T-helper 17 cell (primary cell): ENCODE measurements around the gene LRRC4C. TPM values are rescaled to one million over a fixed set of nuclear protein-coding genes. Genes with fewer than 3 reads are reported as not detected.
"Not testable (repeated sequence)": the region's sequence is repeated elsewhere in the genome, so short reads cannot be mapped to it uniquely, and the experiment has no call there.

ENCODE experiments used
- ATAC-seq: fragments of 150-1000 bp; cut with Tn5 transposase; 2 replicates; pipeline ENCODE4 v1.10.0; 2021; ENCODE audit warnings: mild to moderate bottlenecking, moderate library complexity
- DNase-seq, 3 donors: peaks; one replicate each; pipeline versions ENCODE4 v3.0.0 to v3.0.0-alpha.2; 2020 to 2021
- H3K9me3 ChIP-seq: one replicate; pipeline ENCODE4 v1.7.0; 2013; ENCODE audit warnings: low read length, mild to moderate bottlenecking; ENCODE audit not compliant: control insufficient read depth, poor library complexity, severe bottlenecking
- H3K27ac Mint-ChIP-seq: one replicate; pipeline ENCODE4 v1.8.0; 2022; ENCODE audit warnings: mild to moderate bottlenecking, moderate library complexity, mixed read lengths
- H3K27me3 Mint-ChIP-seq: one replicate; pipeline ENCODE4 v1.8.0; 2022; ENCODE audit warnings: mixed read lengths
- H3K36me3 Mint-ChIP-seq: one replicate; pipeline ENCODE4 v1.8.0; 2022; ENCODE audit warnings: low read depth, mixed read lengths
- H3K4me1 Mint-ChIP-seq: one replicate; pipeline ENCODE4 v1.8.0; 2022; ENCODE audit warnings: mild to moderate bottlenecking, mixed read lengths
- H3K4me3 Mint-ChIP-seq: one replicate; pipeline ENCODE4 v1.8.0; 2022; ENCODE audit warnings: mild to moderate bottlenecking, moderate library complexity, mixed read lengths
- total RNA-seq, 4 donors: library from RNA in 2 of 4; stranded (reverse) in 2 of 4; gene quantifications; one replicate each; pipeline ENCODE4 v1.2.3 and lab custom pipeline; 2022 to 2026

Gene LRRC4C
- total RNA-seq, 2 donors from 2014 or later, result not detected

- no peaks in the 10 kb centered on the region for H3K9me3 ChIP-seq
- no peak overlapping the region for H3K27ac Mint-ChIP-seq
Observed at GRCh38 chr11:40188848-40189247, 1270.6 kb downstream of the LRRC4C start.

DNA sequence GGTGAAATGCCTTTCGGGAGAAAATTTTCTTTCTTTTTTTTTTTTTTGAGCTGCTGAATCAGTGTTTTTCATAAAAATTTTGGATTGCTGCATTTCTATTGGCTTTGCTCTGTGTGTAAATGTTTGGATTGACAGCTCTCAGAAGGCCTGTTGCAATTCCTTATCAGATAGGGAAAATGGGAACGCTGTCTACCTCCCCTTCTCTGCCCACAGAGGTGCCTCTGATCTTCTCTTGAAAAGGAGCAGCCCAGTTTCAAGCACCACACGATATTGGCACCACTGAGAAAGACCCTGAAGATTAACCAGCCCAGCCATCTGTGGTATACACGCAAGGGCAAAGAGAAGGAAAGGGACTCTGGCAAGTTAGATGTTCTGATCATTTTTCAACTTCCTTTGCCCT, 1272.2 kb downstream of the LRRC4C start:
- Mint-ChIP-seq H3K4me1 (no peaks in the 10 kb centered on the region), H3K27me3 (no peaks in the 10 kb centered on the region), H3K36me3 (no peaks in the 10 kb centered on the region), H3K27ac (no peak overlapping the region), H3K4me3 (no peak overlapping the region)
- no peak for DNase-seq
- no peaks in the 10 kb centered on the region for H3K9me3 ChIP-seq
- ATAC-seq, result no peak

More at GRCh38 chr11:40188848-40189247, 1270.6 kb downstream of the LRRC4C start:
- DNase-seq (no peak), ATAC-seq (no peak)
- H3K27me3 Mint-ChIP-seq, result no peaks in the 10 kb centered on the region
- no peak overlapping the region for H3K4me3 Mint-ChIP-seq
- H3K36me3 Mint-ChIP-seq, result no peaks in the 10 kb centered on the region
- H3K4me1 Mint-ChIP-seq, result no peaks in the 10 kb centered on the region

DNA sequence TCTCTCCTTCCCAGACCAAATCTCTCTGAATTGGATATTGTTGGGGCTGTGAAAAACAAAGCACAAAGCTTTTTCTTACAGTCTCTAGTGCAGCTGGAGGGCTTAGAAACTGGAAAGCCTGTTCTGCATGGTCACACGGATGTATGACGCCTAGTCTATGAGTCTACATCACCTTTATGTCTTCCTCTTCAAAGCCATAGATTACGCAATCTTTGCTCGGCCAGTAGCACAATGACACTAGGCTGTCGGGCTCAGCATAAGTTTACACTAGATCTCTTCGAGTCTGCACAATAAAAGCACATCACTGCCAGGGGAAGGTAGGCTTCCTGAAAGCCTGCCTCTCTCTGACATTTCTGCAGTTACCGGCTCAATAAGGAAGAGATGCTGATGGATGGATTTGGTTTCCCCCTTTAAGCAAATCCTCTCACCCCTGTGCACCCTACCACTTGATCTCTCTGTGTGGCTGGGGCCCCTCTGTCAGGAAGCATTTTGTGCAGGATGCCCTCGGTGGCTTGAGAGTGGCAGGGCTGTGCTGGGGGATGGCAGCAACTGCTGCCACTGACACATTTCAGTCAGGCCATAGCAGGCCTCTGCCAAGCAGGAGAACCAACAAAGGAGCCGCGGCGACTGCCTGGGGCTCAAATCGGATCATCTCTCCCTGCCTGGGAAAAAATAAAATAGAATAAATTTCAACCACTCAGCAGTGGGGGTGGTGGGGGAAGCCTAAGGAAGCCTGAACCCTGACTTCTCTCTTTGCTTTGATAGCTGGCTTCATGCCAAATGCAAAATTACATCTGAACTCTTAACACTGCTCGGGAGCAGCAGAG, 1272.8 kb downstream of the LRRC4C start:
- Mint-ChIP-seq H3K4me1 (no peaks in the 10 kb centered on the region), H3K27me3 (no peaks in the 10 kb centered on the region), H3K27ac (no peak overlapping the region), H3K4me3 (no peak overlapping the region), H3K36me3 (no peaks in the 10 kb centered on the region)
- ATAC-seq (no peak), DNase-seq (no peak)
- H3K9me3 ChIP-seq, result no peaks in the 10 kb centered on the region

GRCh38 chr11:40185793-40186192, 1273.7 kb downstream of the LRRC4C start:
- Mint-ChIP-seq H3K27ac (no peak overlapping the region), H3K4me3 (no peak overlapping the region), H3K27me3 (no peaks in the 10 kb centered on the region), H3K36me3 (no peaks in the 10 kb centered on the region), H3K4me1 (no peaks in the 10 kb centered on the region)
- ATAC-seq (no peak), DNase-seq (no peak)
- no peaks in the 10 kb centered on the region for H3K9me3 ChIP-seq

DNA sequence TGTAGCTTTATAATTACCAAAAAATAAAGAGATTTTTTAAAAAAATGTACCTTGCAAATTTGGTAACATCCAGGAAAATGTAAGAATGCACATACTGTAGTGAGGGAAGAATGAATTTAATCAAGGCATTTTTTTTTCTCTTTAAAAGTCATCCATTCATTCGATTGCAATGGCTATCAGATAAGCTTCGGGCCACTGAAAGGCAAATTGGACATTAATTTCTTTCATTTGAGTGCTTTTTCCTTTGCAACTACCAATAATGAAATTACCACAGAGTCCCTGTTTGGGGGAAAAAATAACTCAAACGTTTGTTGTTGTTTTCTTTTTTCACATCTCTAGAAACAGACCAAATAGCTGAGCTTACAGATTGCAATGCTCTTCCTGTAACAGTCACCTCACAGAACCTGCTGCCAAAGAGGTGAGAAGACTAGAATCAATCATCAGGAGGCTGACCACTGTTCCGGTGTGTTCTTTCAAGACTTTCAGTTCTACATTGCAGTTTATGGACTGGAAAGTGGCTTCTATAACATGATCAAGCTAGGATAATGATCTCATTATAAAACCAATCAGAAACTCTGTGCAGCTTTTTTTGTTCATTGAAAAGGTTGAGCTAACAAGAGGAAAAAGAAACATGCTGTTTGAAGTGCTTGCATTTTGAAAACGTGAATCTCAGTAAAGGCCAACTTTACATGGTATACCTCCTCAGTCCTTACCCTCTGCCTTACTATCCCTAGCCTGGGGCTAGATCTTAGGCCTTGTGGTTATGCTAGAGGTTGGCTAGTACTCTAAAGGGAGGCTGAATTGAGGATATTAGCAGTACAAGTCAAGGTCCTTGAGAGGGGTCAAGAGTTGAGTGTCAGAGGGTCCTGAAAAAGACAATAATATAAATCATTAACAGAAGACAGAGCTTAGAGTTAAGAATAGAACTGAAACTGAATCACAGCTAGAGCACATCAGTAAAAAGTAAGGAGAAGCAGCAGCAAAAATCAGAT, 1276.1 kb downstream of the LRRC4C start:
- Mint-ChIP-seq H3K4me1 (no peaks in the 10 kb centered on the region), H3K27me3 (no peaks in the 10 kb centered on the region), H3K27ac (no peak overlapping the region), H3K36me3 (no peaks in the 10 kb centered on the region), H3K4me3 (no peak overlapping the region)
- ATAC-seq (no peak), DNase-seq (no peak)
- H3K9me3 ChIP-seq, result no peaks in the 10 kb centered on the region

DNA sequence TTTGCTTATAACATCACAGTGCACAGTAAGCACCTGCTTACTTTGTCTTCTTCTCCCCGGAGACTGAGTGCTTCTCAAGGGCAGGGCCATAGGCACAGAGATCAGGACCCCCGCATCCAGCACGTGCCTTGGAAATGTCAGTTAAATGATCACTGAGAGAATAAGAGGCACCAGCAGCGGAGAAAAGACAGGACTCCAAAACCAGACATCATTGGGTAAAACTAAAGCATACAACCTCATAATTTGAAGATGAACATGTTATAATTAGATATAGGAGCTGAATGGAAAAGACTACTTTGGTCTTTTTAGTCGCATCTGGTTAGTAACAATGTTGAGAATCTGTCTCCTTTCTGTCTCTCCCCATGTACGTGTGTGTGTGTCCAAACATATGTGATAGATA, 1279.9 kb downstream of the LRRC4C start:
- no peaks in the 10 kb centered on the region for H3K9me3 ChIP-seq
- no peak overlapping the region for H3K27ac Mint-ChIP-seq
- H3K27me3 Mint-ChIP-seq, result no peaks in the 10 kb centered on the region
- DNase-seq (no peak), ATAC-seq (no peak)
- no peaks in the 10 kb centered on the region for H3K4me1 Mint-ChIP-seq
- H3K4me3 Mint-ChIP-seq, result no peak overlapping the region
- no peaks in the 10 kb centered on the region for H3K36me3 Mint-ChIP-seq

GRCh38 chr11:40178470-40178869, 1281.0 kb downstream of the LRRC4C start:
- Mint-ChIP-seq H3K4me1 (no peaks in the 10 kb centered on the region), H3K4me3 (no peak overlapping the region), H3K27ac (no peak overlapping the region), H3K36me3 (no peaks in the 10 kb centered on the region), H3K27me3 (no peaks in the 10 kb centered on the region)
- DNase-seq (no peak), ATAC-seq (no peak)
- H3K9me3 ChIP-seq, result no peaks in the 10 kb centered on the region

DNA sequence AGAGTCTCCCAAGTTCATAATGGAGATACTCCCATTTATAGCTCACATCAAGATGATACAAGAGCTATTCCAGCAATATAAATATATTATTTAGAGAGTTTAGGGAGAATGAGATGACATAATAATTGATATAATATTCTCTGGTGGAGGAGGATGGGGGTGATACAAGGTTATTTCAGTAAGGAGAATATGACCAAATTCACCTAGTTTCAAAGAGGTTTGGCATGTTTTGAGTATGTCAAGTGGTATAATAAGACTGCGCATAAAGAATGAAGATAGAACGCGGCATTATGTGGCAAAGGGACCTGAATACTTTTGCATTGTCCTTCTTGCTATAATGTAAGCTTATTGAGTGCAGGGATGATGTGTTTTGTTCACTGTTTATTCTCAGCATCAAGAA, 1283.5 kb downstream of the LRRC4C start:
- no peak for DNase-seq
- Mint-ChIP-seq H3K36me3 (no peaks in the 10 kb centered on the region), H3K4me1 (no peaks in the 10 kb centered on the region), H3K27me3 (no peaks in the 10 kb centered on the region), H3K27ac (no peak overlapping the region), H3K4me3 (no peak overlapping the region)
- H3K9me3 ChIP-seq, result no peaks in the 10 kb centered on the region
- no peak for ATAC-seq

- DNase-seq, result no peak
- ATAC-seq, result no peak
- H3K4me3 Mint-ChIP-seq, result no peak overlapping the region
- H3K4me1 Mint-ChIP-seq, result no peaks in the 10 kb centered on the region
- no peaks in the 10 kb centered on the region for H3K9me3 ChIP-seq
- H3K27ac Mint-ChIP-seq, result no peak overlapping the region
- no peaks in the 10 kb centered on the region for H3K36me3 Mint-ChIP-seq
- H3K27me3 Mint-ChIP-seq, result no peaks in the 10 kb centered on the region
Observed at GRCh38 chr11:40170078-40170477, 1289.4 kb downstream of the LRRC4C start.

- no peaks in the 10 kb centered on the region for H3K27me3 Mint-ChIP-seq
- no peaks in the 10 kb centered on the region for H3K9me3 ChIP-seq
- DNase-seq (no peak), ATAC-seq (no peak)
- H3K4me3 Mint-ChIP-seq, result no peak overlapping the region
- no peak overlapping the region for H3K27ac Mint-ChIP-seq
- no peaks in the 10 kb centered on the region for H3K4me1 Mint-ChIP-seq
- H3K36me3 Mint-ChIP-seq, result no peaks in the 10 kb centered on the region
Observed at GRCh38 chr11:40168414-40168813, 1291.0 kb downstream of the LRRC4C start.

DNA sequence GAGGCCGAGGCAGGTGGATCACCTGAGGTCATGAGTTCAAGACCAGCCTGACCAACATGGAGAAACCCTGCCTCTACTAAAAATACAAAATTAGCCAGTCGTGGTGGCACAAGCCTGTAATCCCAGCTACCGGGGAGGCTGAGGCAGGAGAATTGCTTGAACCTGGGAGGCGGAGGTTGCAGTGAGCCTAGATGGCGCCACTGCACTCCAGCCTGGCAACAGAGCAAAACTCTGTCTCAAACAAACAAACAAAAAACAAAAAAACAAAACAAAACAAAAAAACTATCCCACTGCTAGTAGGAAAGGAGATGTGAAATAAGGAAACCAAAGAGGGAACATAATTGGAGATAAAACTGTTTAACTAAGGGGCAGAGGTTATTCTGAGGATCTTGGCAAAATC, 1291.6 kb downstream of the LRRC4C start:
- not testable (repeated sequence) for DNase-seq, ATAC-seq, H3K27ac Mint-ChIP-seq, H3K4me3 Mint-ChIP-seq, H3K36me3 Mint-ChIP-seq, H3K27me3 Mint-ChIP-seq, H3K4me1 Mint-ChIP-seq, H3K9me3 ChIP-seq

DNA sequence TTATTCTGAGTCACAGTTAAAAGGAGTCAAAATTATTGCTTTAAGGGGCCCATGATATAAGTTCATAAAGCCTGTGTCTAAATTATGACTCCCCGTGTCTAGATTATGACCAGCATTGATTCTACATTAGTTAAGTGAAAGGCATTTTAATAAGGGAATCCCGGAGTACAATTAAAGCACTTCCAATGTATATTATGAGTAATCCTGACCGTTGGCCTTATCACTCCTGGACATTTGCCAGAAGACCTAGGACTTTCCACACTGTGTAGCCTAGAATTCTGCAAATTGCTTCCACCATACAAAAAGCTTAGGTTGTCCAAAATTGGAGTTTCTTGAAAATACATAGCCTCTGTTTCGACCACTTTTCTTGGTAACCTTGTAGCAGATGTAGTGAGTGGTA, 1292.6 kb downstream of the LRRC4C start:
- no peak overlapping the region for H3K4me3 Mint-ChIP-seq
- no peaks in the 10 kb centered on the region for H3K9me3 ChIP-seq
- H3K27ac Mint-ChIP-seq, result no peak overlapping the region
- H3K4me1 Mint-ChIP-seq, result no peaks in the 10 kb centered on the region
- no peak for ATAC-seq
- no peaks in the 10 kb centered on the region for H3K36me3 Mint-ChIP-seq
- H3K27me3 Mint-ChIP-seq, result no peaks in the 10 kb centered on the region
- no peak for DNase-seq
